ENCODE data around the gene RHOB. TPM values are rescaled to one million over a fixed set of nuclear protein-coding genes. Genes with fewer than 3 reads are reported as not detected.

The RHOB gene
- total and polyA plus RNA-seq, 2 experiments from 2014 or later: 146 to 429 TPM

DNA sequence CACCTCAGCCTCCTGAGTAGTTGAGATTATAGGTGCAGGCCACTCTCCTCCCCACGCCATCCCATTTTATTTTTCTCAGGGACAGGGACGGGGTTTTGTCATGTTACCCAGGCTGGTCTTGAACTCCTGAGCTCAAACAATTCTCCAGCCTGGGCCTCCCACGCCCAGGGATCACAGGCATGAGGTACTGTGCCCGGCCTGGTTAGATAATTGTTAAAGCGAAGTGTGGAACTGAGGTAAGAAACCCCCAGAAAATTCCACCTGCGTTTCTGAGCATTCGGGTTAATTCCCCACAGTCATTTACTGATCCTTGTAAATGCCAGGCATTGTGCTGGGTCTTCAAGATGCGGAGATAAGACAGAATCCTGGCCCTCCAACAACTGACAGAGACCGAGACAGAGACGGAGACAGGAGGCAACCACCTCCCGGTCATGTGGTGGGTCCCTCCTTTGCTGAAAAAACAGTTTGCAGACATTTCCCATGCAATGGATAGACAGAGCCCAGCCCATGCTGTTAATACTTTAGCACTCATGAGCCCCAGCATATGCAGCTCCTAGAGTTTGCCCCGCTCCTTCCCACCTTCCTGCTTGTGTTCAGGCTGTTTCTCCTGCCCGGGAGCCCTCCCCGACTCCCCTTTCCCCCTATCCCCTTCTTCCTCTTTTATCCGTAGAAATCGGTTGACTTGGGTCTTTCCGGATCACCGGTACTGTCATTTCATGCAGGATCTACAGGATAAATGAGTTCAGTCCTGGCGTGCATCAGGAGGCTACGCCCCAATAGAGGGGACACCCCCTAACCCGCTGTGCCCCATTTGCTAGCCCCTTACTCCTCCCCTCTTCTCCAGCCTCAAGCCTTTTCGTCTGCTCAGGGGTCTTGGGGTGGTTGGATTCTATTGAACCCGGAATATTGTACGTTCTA, 1.6 kb upstream of the RHOB start:
- peak overlapping the region; percentile 12 for H3K4me2 ChIP-seq
- no peaks in the 10 kb centered on the region for H3K9me2 ChIP-seq (replicated peaks; ENCODE audit: insufficient read depth)
- H3K9me3 ChIP-seq (ENCODE audit: low read depth): no peaks in the 10 kb centered on the region
- peaks cover 26% of the 10 kb centered on the region for H3K4me1 ChIP-seq (ENCODE audit: insufficient read depth)
- peaks cover 25% of the 10 kb centered on the region for H3K79me2 ChIP-seq
- no peaks in the 10 kb centered on the region for H3K27me3 ChIP-seq
- DNase-seq (ENCODE audit: low spot score): no peak
- H3K36me3 ChIP-seq (replicated peaks; ENCODE audit: insufficient read depth, low read depth): no peaks in the 10 kb centered on the region
- no peak overlapping the region for H3K4me3 ChIP-seq
- peak overlapping the region; percentile 72 for H3K27ac ChIP-seq
- TF ChIP-seq EZH2phosphoT487 (IDR thresholded peaks at IDR 0.05; ENCODE audit: low read depth, severe bottlenecking, unreplicated experiment) (no peak), EZH2 (IDR thresholded peaks at IDR 0.05; ENCODE audit: borderline replicate concordance) (no peak)
- TF ChIP-seq, protein P1, sequence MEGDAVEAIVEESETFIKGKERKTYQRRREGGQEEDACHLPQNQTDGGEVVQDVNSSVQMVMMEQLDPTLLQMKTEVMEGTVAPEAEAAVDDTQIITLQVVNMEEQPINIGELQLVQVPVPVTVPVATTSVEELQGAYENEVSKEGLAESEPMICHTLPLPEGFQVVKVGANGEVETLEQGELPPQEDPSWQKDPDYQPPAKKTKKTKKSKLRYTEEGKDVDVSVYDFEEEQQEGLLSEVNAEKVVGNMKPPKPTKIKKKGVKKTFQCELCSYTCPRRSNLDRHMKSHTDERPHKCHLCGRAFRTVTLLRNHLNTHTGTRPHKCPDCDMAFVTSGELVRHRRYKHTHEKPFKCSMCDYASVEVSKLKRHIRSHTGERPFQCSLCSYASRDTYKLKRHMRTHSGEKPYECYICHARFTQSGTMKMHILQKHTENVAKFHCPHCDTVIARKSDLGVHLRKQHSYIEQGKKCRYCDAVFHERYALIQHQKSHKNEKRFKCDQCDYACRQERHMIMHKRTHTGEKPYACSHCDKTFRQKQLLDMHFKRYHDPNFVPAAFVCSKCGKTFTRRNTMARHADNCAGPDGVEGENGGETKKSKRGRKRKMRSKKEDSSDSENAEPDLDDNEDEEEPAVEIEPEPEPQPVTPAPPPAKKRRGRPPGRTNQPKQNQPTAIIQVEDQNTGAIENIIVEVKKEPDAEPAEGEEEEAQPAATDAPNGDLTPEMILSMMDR (IDR thresholded peaks at IDR 0.05; ENCODE audit: poor library complexity): no peak
- H2AFZ ChIP-seq: no peak overlapping the region
- 75% methylated on average over 24 of the region's 24 CpGs for WGBS (ENCODE audit: low lambda C conversion rate, missing lambda C conversion rate)
- H4K20me1 ChIP-seq (ENCODE audit: insufficient read depth, poor library complexity, severe bottlenecking): peaks cover 28% of the 10 kb centered on the region

DNA sequence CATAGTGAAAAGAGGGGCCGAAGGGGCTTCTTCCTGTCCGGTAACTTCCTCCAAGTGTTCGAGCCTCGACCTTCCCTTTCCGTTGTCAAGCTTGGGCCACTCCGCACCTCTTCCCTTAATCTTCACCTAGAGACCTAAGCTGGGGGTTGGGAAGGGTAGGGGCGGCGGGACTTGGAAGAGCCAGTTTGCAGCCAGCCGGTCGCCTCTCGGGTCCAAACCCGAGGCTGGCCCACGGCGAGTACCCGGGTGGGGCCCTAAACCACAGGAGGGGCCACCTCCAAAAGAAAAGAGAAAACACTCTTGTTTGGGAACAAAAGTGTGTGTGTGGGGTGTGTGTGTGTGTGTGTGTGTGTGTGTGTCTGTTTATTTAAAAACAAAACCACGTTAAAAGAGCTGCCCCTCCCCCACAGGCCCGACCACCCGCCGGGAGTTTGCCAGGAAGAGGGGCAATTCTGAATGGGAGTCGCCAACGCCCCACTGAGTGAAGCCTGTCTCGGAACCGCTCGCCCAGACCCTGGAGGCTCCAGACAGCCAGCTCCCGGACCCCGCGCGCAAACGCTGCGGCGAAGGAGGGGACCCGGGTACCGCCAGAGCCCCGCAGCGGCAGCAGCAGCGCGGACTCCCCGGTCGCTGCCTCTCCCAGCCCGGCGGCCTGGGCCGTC, 488 bp upstream of the RHOB start:
- Histone ChIP-seq H4K20me1 (ENCODE audit: insufficient read depth, poor library complexity, severe bottlenecking) (peaks cover 28% of the 10 kb centered on the region), H3K27me3 (no peaks in the 10 kb centered on the region), H3K4me3 (no peak overlapping the region), H3K9me3 (ENCODE audit: low read depth) (no peaks in the 10 kb centered on the region), H3K4me2 (peak overlapping the region; percentile 80), H3K4me1 (ENCODE audit: insufficient read depth) (peaks cover 34% of the 10 kb centered on the region), H3K9me2 (replicated peaks; ENCODE audit: insufficient read depth) (no peaks in the 10 kb centered on the region), H2AFZ (no peak overlapping the region), H3K27ac (peak overlapping the region; percentile 65), H3K36me3 (replicated peaks; ENCODE audit: insufficient read depth, low read depth) (no peaks in the 10 kb centered on the region), H3K79me2 (peaks cover 25% of the 10 kb centered on the region)
- 12% methylated on average over 38 of the region's 42 CpGs for WGBS (ENCODE audit: low lambda C conversion rate, missing lambda C conversion rate)
- TF ChIP-seq EZH2phosphoT487 (IDR thresholded peaks at IDR 0.05; ENCODE audit: low read depth, severe bottlenecking, unreplicated experiment): no peak
- no peak for TF ChIP-seq EZH2 (IDR thresholded peaks at IDR 0.05; ENCODE audit: borderline replicate concordance)
- DNase-seq (ENCODE audit: low spot score): no peak

DNA sequence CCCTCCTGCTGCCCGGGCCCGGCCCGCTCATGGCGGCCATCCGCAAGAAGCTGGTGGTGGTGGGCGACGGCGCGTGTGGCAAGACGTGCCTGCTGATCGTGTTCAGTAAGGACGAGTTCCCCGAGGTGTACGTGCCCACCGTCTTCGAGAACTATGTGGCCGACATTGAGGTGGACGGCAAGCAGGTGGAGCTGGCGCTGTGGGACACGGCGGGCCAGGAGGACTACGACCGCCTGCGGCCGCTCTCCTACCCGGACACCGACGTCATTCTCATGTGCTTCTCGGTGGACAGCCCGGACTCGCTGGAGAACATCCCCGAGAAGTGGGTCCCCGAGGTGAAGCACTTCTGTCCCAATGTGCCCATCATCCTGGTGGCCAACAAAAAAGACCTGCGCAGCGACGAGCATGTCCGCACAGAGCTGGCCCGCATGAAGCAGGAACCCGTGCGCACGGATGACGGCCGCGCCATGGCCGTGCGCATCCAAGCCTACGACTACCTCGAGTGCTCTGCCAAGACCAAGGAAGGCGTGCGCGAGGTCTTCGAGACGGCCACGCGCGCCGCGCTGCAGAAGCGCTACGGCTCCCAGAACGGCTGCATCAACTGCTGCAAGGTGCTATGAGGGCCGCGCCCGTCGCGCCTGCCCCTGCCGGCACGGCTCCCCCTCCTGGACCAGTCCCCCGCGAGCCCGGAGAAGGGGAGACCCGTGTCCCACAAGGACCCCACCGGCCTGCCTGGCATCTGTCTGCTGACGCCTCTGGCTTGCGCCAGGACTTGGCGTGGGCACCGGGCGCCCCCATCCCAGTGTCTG, 767 bp downstream of the RHOB start:
- TF ChIP-seq, protein P1 (IDR thresholded peaks at IDR 0.05; ENCODE audit: poor library complexity): peak; percentile 2
- no peak for TF ChIP-seq EZH2phosphoT487 (IDR thresholded peaks at IDR 0.05; ENCODE audit: low read depth, severe bottlenecking, unreplicated experiment)
- H2AFZ ChIP-seq: no peak overlapping the region
- no peaks in the 10 kb centered on the region for H3K9me3 ChIP-seq (ENCODE audit: low read depth)
- H3K36me3 ChIP-seq (replicated peaks; ENCODE audit: insufficient read depth, low read depth): no peaks in the 10 kb centered on the region
- H3K4me3 ChIP-seq: peak overlapping the region; percentile 66
- 1% methylated on average over 77 of the region's 78 CpGs for WGBS (ENCODE audit: low lambda C conversion rate, missing lambda C conversion rate)
- H3K4me2 ChIP-seq: peak overlapping the region; percentile 84
- DNase-seq (ENCODE audit: low spot score): peak; percentile 60
- H3K4me1 ChIP-seq (ENCODE audit: insufficient read depth): peaks cover 38% of the 10 kb centered on the region
- no peaks in the 10 kb centered on the region for H3K9me2 ChIP-seq (replicated peaks; ENCODE audit: insufficient read depth)
- H3K27ac ChIP-seq: peak overlapping the region; percentile 93
- H4K20me1 ChIP-seq (ENCODE audit: insufficient read depth, poor library complexity, severe bottlenecking): peaks cover 28% of the 10 kb centered on the region
- H3K79me2 ChIP-seq: peaks cover 25% of the 10 kb centered on the region
- no peaks in the 10 kb centered on the region for H3K27me3 ChIP-seq

Measured in hepatocyte (in vitro differentiated cells).